IMR-90 (cell line): ENCODE measurements around the gene TAPBP. TPM values are rescaled to one million over a fixed set of nuclear protein-coding genes. Genes with fewer than 3 reads are reported as not detected.

Experiments used
- ATAC-seq: fragments of 200-7000 bp; cut with Tn5 transposase; 2 replicates; pipeline ENCODE4 v1.9.1; 2020; ENCODE audit warnings: low read depth, mild to moderate bottlenecking, moderate library complexity
- BruUV-seq: library from RNA; stranded (reverse); fragments of 400-500 nt; replicated peaks from 2 replicates; lab custom pipeline; 2021; lab: Mats Ljungman, UMichigan
- CTCF ChIA-PET: fragments of 300-600 bp; formaldehyde crosslinking; extraction: SDS; loops from one replicate; lab custom pipeline; 2021; ENCODE audit warnings: antibody characterized with exemption; lab: Yijun Ruan, JAX
- POLR2A ChIA-PET: fragments of 300-600 bp; sonication (Branson Sonifier 250); formaldehyde crosslinking; loops from one replicate; lab custom pipeline; 2022; ENCODE audit warnings: antibody characterized with exemption; ENCODE audit not compliant: unreplicated experiment; lab: Charles Lee
- DNase-seq: peaks from one replicate; pipeline ENCODE4 v3.0.0; 2013
- H2AFZ ChIP-seq: replicated peaks from 2 replicates; pipeline ENCODE3; 2013; ENCODE audit warnings: low read length, mild to moderate bottlenecking; ENCODE audit not compliant: poor library complexity
- H2AK5ac ChIP-seq: 2 replicates; pipeline ENCODE4 v1.6.1; 2013; ENCODE audit warnings: low read depth, low read length, inconsistent platforms
- H2AK9ac ChIP-seq: replicated peaks from 2 replicates; pipeline ENCODE3; 2013; ENCODE audit warnings: mild to moderate bottlenecking, low read depth, low read length, moderate library complexity; ENCODE audit not compliant: poor library complexity
- H2BK120ac ChIP-seq: 2 replicates; pipeline ENCODE4 v1.6.1; 2013; ENCODE audit warnings: low read depth, low read length, inconsistent platforms
- H2BK15ac ChIP-seq: 3 replicates; pipeline ENCODE4 v1.6.1; 2013; ENCODE audit warnings: low read depth, low read length, inconsistent platforms
- H2BK20ac ChIP-seq: 2 replicates; pipeline ENCODE4 v1.6.1; 2013; ENCODE audit warnings: low read depth, mild to moderate bottlenecking, inconsistent platforms, low read length, moderate library complexity
- H2BK5ac ChIP-seq: 2 replicates; pipeline ENCODE4 v1.6.1; 2013; ENCODE audit warnings: mild to moderate bottlenecking, low read depth, low read length, inconsistent platforms; ENCODE audit not compliant: poor library complexity, severe bottlenecking
- H3K14ac ChIP-seq: replicated peaks from 2 replicates; pipeline ENCODE4 v1.6.1; 2013; ENCODE audit warnings: low read depth, low read length, inconsistent platforms
- H3K18ac ChIP-seq: 2 replicates; pipeline ENCODE4 v1.6.1; 2013; ENCODE audit warnings: low read depth, low read length, control low read depth
- H3K23ac ChIP-seq: 2 replicates; pipeline ENCODE4 v1.6.1; 2013; ENCODE audit warnings: low read depth, low read length, inconsistent platforms
- H3K27ac ChIP-seq: 2 replicates; pipeline ENCODE4 v1.5.1; 2013; ENCODE audit warnings: mild to moderate bottlenecking, control low read depth, low read length; ENCODE audit not compliant: insufficient read depth
- H3K27me3 ChIP-seq: 2 replicates; pipeline ENCODE4 v1.6.1; 2013; ENCODE audit warnings: low read length; ENCODE audit not compliant: control insufficient read depth, insufficient read depth
- H3K36me3 ChIP-seq: 2 replicates; pipeline ENCODE4 v1.6.1; 2013; ENCODE audit warnings: low read length, mixed read lengths; ENCODE audit not compliant: control insufficient read depth, insufficient read depth
- H3K4ac ChIP-seq: 2 replicates; pipeline ENCODE4 v1.6.1; 2013; ENCODE audit warnings: low read depth, low read length, inconsistent platforms
- H3K4me1 ChIP-seq: 2 replicates; pipeline ENCODE4 v1.6.1; 2013; ENCODE audit warnings: low read length, mixed read lengths; ENCODE audit not compliant: control insufficient read depth, insufficient read depth
- H3K4me2 ChIP-seq: 2 replicates; pipeline ENCODE4 v1.6.1; 2013; ENCODE audit warnings: low read depth, mild to moderate bottlenecking, control low read depth, low read length, moderate library complexity
- H3K4me3 ChIP-seq: 2 replicates; pipeline ENCODE4 v1.5.1; 2013; ENCODE audit warnings: low read depth, mild to moderate bottlenecking, control low read depth, low read length, moderate library complexity; ENCODE audit not compliant: insufficient read depth
- H3K56ac ChIP-seq: 2 replicates; pipeline ENCODE4 v1.6.1; 2013; ENCODE audit warnings: low read length, inconsistent platforms; ENCODE audit not compliant: insufficient read depth; ENCODE audit errors: extremely low read depth
- H3K79me1 ChIP-seq, 2 experiments: 2 replicates each; pipeline ENCODE4 v1.6.1; 2013; ENCODE audit warnings: low read length in 2 of 2, inconsistent platforms in 1 of 2, low read depth in 1 of 2
- H3K9ac ChIP-seq: 2 replicates; pipeline ENCODE4 v1.6.1; 2013; ENCODE audit warnings: low read depth, low read length, control low read depth
- H3K9me1 ChIP-seq: 2 replicates; pipeline ENCODE4 v1.6.1; 2013; ENCODE audit warnings: low read length, inconsistent platforms; ENCODE audit not compliant: insufficient read depth
- H3K9me3 ChIP-seq: 2 replicates; pipeline ENCODE4 v1.6.1; 2013; ENCODE audit warnings: low read length; ENCODE audit not compliant: control insufficient read depth, insufficient read depth
- H4K20me1 ChIP-seq: 2 replicates; pipeline ENCODE4 v1.6.1; 2013; ENCODE audit warnings: low read length, inconsistent platforms; ENCODE audit not compliant: insufficient read depth
- H4K5ac ChIP-seq: 2 replicates; pipeline ENCODE4 v1.6.1; 2013; ENCODE audit warnings: mild to moderate bottlenecking, low read depth, low read length, control low read depth
- H4K8ac ChIP-seq, 2 experiments: 2 replicates each; pipeline ENCODE4 v1.6.1; 2013; ENCODE audit warnings: low read depth in 2 of 2, low read length in 2 of 2, control low read depth in 1 of 2, inconsistent platforms in 1 of 2
- H4K91ac ChIP-seq: 2 replicates; pipeline ENCODE4 v1.6.1; 2013; ENCODE audit warnings: low read depth, low read length, inconsistent platforms; ENCODE audit not compliant: insufficient read depth
- CHD1 ChIP-seq: IDR thresholded peaks from 2 replicates; pipeline ENCODE4 v1.6.1; 2012; ENCODE audit warnings: low read depth, low read length, improper control_type of control experiment
- NFE2L2 ChIP-seq: fragments of 150-350 bp; IDR thresholded peaks from 2 replicates; pipeline ENCODE4 v1.6.1; 2016; ENCODE audit warnings: low read depth, mild to moderate bottlenecking, low read length
- RCOR1 ChIP-seq: IDR thresholded peaks from 2 replicates; pipeline ENCODE4 v1.6.1; 2012; ENCODE audit warnings: mild to moderate bottlenecking, low read length, improper control_type of control experiment; ENCODE audit not compliant: insufficient replicate concordance
- SMC3 ChIP-seq: fragments of 150-350 bp; IDR thresholded peaks from 2 replicates; pipeline ENCODE4 v1.6.1; 2016; ENCODE audit warnings: low read depth, mild to moderate bottlenecking, antibody characterized with exemption, low read length, moderate library complexity
- WGBS, 2 experiments: methylation state at CpG; one replicate each; pipeline versions ENCODE4 v1.1.5 to v1.1.7; 2013; ENCODE audit warnings: missing lambda C conversion rate in 2 of 2; ENCODE audit not compliant: insufficient read length in 1 of 2; ENCODE audit errors: extremely low coverage in 2 of 2; 5-methylcytosine and 5-hydroxymethylcytosine counted together
- dilution Hi-C: fragments of 300-500 bp; cut with HindIII; formaldehyde crosslinking; loops from one replicate; pipeline ENCODE4 v1.14.3; 2018; ENCODE audit warnings: low sequenced_read_pairs; ENCODE audit not compliant: unreplicated experiment
- in situ Hi-C: fragments of 300-500 bp; cut with MboI; formaldehyde crosslinking; loops from 3 replicates; pipeline ENCODE4 v1.14.3; 2019; ENCODE audit warnings: low sequenced_read_pairs, inconsistent platforms, mixed read lengths
- intact Hi-C: fragments of 100-400 bp; cut with micrococcal nuclease; formaldehyde crosslinking; loops from 2 replicates; pipeline ENCODE4 v1.10.0; 2022
- polyA plus RNA-seq, 3 experiments: library from polyadenylated mRNA; depleted of rRNA; stranded (reverse); fragments of >200 nt; gene quantifications; 2 replicates each; pipeline ENCODE4 v1.2.3, GENCODE V29; 2012; ENCODE audit warnings: low replicate concordance in 1 of 3
- total RNA-seq: library from RNA; depleted of rRNA; stranded (reverse); fragments of >200 nt; gene quantifications from 2 replicates; pipeline ENCODE4 v1.2.3, GENCODE V29; 2012

The TAPBP gene
- total and polyA plus RNA-seq, 2 of the 4 experiments (the other 2 are of a cell fraction) = 13.1 to 63.3 TPM

DNA sequence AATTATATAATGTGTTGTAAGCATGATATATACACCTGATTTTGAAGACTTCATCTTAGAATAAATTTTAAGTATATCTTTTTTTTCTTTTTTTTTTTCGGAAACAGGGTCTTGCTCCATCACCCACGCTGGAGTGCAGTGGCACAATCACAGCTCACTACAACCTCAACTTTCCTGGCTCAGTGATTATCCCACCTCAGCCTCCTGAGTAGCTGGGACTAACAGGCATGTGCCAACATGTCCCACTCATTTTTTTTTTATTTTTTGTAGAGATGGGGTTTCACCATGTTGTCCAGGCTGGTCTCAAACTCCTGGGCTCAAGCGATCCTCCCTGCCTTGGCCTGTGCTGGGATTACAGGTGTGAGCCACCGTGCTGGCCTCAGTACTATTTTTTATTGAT is 59.3 kb downstream of the TAPBP start:
- BruUV-seq = no TSS peak
- H3K36me3 ChIP-seq = peaks cover 15% of the 10 kb centered on the region; the same call in 1 of the 2 replicates
- peaks cover 10% of the 10 kb centered on the region for H3K4me1 ChIP-seq
- no peak overlapping the region for H3K4me3 ChIP-seq
- peaks cover 3% of the 10 kb centered on the region; the same call in 1 of the 2 replicates for H4K20me1 ChIP-seq
- peak overlapping the region; percentile 76 for H2AK9ac ChIP-seq
- no peak overlapping the region for H2AFZ ChIP-seq
- H4K91ac ChIP-seq = no peak overlapping the region; the same call in 1 of the 2 replicates
- no peak overlapping the region for H2BK15ac ChIP-seq
- peaks cover 11% of the 10 kb centered on the region for H3K9me1 ChIP-seq
- no peaks in the 10 kb centered on the region for H3K27me3 ChIP-seq
- TF ChIP-seq NFE2L2 = no peak
- no peak for TF ChIP-seq RCOR1
- no peak for TF ChIP-seq SMC3
- TF ChIP-seq CHD1 = no peak
- in situ Hi-C loops (no loop called here), intact Hi-C loops (no loop called here), dilution Hi-C loops (no loop called here)
- no peak overlapping the region; the same call in 1 of the 2 replicates for H2AK5ac ChIP-seq
- DNase-seq = no peak
- no peak overlapping the region for H3K23ac ChIP-seq
- H3K14ac ChIP-seq = no peak overlapping the region
- no peak overlapping the region for H4K5ac ChIP-seq
- H3K4ac ChIP-seq = no peak overlapping the region
- no peaks in the 10 kb centered on the region for H3K9me3 ChIP-seq
- no peak overlapping the region for H3K56ac ChIP-seq
- 0 out of 2 replicates have a peak overlapping the region, but pooled peaks have one; percentile 23 for H2BK120ac ChIP-seq
- no peak overlapping the region for H3K18ac ChIP-seq
- no CpG with 5 or more reads among the region's 4 CpGs for WGBS, 2 experiments
- H2BK5ac ChIP-seq = peak overlapping the region; percentile 58
- H4K8ac ChIP-seq = peak overlapping the region in 1 of 2 experiments; percentile 73; a peak in 2 of 4 replicates
- H3K27ac ChIP-seq = no peak overlapping the region; the same call in 1 of the 2 replicates
- H2BK20ac ChIP-seq = no peak overlapping the region
- H3K9ac ChIP-seq = no peak overlapping the region
- ATAC-seq = no peak
- H3K4me2 ChIP-seq = no peak overlapping the region
- H3K79me1 ChIP-seq = peaks cover 3 to 30% of the 10 kb centered on the region in 2 experiments; a peak in 3 of 4 replicates
- ChIA-PET CTCF (no interaction called here), POLR2A (interaction anchor here (0.5 kb wide), 1 partner anchor 63 kb away, joined by 3 read pairs; no protein-coding TSS in a partner anchor)
